Esophagus squamous epithelium (tissue), 5 donors: ENCODE measurements around the gene CLEC4D. TPM values are rescaled to one million over a fixed set of nuclear protein-coding genes. Genes with fewer than 3 reads are reported as not detected.

Experiments
- DNase-seq: peaks from one replicate; lab custom pipeline; 2025; lab: John Stamatoyannopoulos, UW
- H3K27ac ChIP-seq, 4 donors: fragments of 200-600 bp; sonication (generic); one replicate each; pipeline ENCODE4 v1.5.1; 2016 to 2019; ENCODE audit warnings: mild to moderate bottlenecking in 1 of 4
- H3K27me3 ChIP-seq, 4 donors: fragments of 200-600 bp; sonication (generic); 1 replicate in 3 of 4; 2 replicates in 1 of 4; pipeline versions ENCODE4 v1.5.1 to v1.6.0; 2017 to 2021; ENCODE audit warnings: antibody characterized with exemption in 1 of 4
- H3K36me3 ChIP-seq, 3 donors: fragments of 200-600 bp; sonication (generic); one replicate each; pipeline ENCODE4 v1.5.1; 2016 to 2019
- H3K4me1 ChIP-seq, 3 donors: fragments of 200-600 bp; sonication (generic); one replicate each; pipeline ENCODE4 v1.5.1; 2017 to 2019
- H3K4me3 ChIP-seq, 4 donors: fragments of 200-600 bp; sonication (generic); 1 replicate in 3 of 4; 2 replicates in 1 of 4; pipeline ENCODE4 v1.5.1; 2016 to 2019; ENCODE audit warnings: mild to moderate bottlenecking in 2 of 4, moderate library complexity in 1 of 4
- H3K9me3 ChIP-seq, 3 donors: fragments of 200-600 bp; sonication (generic); one replicate each; pipeline ENCODE4 v1.5.1; 2016 to 2019
- CTCF ChIP-seq, 6 experiments: fragments of 450-650 bp in 4 of 6; fragments of 200-600 bp in 2 of 6; sonication (generic) in 2 of 6; IDR thresholded peaks; one replicate each; pipeline ENCODE4 v1.5.1; 2016 to 2019; ENCODE audit warnings: antibody characterized with exemption in 6 of 6, mild to moderate bottlenecking in 4 of 6, moderate library complexity in 4 of 6
- POLR2A ChIP-seq, 4 donors: fragments of 450-650 bp; IDR thresholded peaks; one replicate each; pipeline ENCODE4 v1.6.1; 2017; ENCODE audit warnings: antibody characterized with exemption in 4 of 4, mild to moderate bottlenecking in 4 of 4, moderate library complexity in 3 of 4
- WGBS, 2 donors: methylation state at CpG; one replicate each; pipeline ENCODE4 v1.1.5; 2018; 5-methylcytosine and 5-hydroxymethylcytosine counted together
- intact Hi-C: fragments of 100-400 bp; cut with DNase I; formaldehyde crosslinking; loops from one replicate; pipeline ENCODE4 v1.15.0; 2022
- total RNA-seq, 4 donors: library from RNA; depleted of rRNA; stranded (reverse); fragments of >200 nt; gene quantifications; one replicate each; pipeline ENCODE4 v1.1.0, GENCODE V29; 2016
- donor health status: DM: yes; HTN: yes; CAD: no.

Gene CLEC4D
- total RNA-seq, 4 donors from 2014 or later = 0.12 to 0.19 TPM; not detected in 2

GRCh38 chr12:8508910-8509841 lies 4.1 kb upstream of the CLEC4D start:
- no peak for TF ChIP-seq POLR2A (IDR thresholded peaks at IDR 0.05)
- no peak for TF ChIP-seq CTCF (IDR thresholded peaks at IDR 0.05)
- no peak overlapping the region for H3K4me3 ChIP-seq
- H3K9me3 ChIP-seq = no peaks in the 10 kb centered on the region
- intact Hi-C loops = no loop called here
- no peak for DNase-seq
- no peak overlapping the region for H3K27ac ChIP-seq
- WGBS, 2 donors = 41 to 62% methylated on average over 6 to 7 of the region's 12 CpGs
- no peaks in the 10 kb centered on the region for H3K4me1 ChIP-seq
- H3K27me3 ChIP-seq = peaks cover 0 to 22% (median 0%) of the 10 kb centered on the region in 4 donors
- no peaks in the 10 kb centered on the region for H3K36me3 ChIP-seq

- no peaks in the 10 kb centered on the region for H3K36me3 ChIP-seq
- no peaks in the 10 kb centered on the region for H3K9me3 ChIP-seq
- no peak for DNase-seq
- no peaks in the 10 kb centered on the region for H3K4me1 ChIP-seq
- intact Hi-C loops = no loop called here
- H3K4me3 ChIP-seq = no peak overlapping the region
- TF ChIP-seq POLR2A (IDR thresholded peaks at IDR 0.05) (no peak), CTCF (IDR thresholded peaks at IDR 0.05) (no peak)
- no peak overlapping the region for H3K27ac ChIP-seq
- WGBS, 2 donors = 39 to 40% methylated on average over 2 of the region's 2 CpGs
- H3K27me3 ChIP-seq = no peaks in the 10 kb centered on the region
Observed at GRCh38 chr12:8517971-8518370, 4.7 kb downstream of the CLEC4D start.

DNA sequence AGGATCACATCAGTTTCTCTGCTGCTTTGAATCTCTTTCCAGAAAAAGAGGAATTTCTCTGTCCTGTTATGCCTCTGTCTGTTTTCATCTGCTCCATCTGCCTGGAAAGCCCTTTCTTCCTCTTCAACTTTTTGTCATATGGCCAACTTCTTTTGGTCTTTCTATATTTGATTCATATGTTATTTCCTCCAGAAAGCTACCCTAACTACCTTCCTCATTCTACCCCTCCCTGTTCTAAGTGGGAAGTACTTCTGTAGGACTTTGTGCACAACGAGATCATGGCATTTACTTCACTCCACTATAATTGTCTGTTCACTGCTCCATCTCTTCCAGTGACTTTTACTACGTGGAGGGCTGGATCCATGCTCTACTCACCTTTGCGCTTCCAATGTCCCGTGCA lies 5.9 kb downstream of the CLEC4D start:
- DNase-seq = no peak
- intact Hi-C loops = no loop called here

GRCh38 chr12:8527250-8528130 lies 14.2 kb downstream of the CLEC4D start:
- H3K4me3 ChIP-seq = no peak overlapping the region
- intact Hi-C loops = no loop called here
- 73 to 79% methylated on average over 9 to 13 of the region's 30 CpGs for WGBS, 2 donors
- no peak for DNase-seq
- no peaks in the 10 kb centered on the region for H3K9me3 ChIP-seq
- peaks cover 0 to 24% (median 0%) of the 10 kb centered on the region in 4 donors for H3K27me3 ChIP-seq
- no peak overlapping the region for H3K27ac ChIP-seq
- H3K4me1 ChIP-seq = no peaks in the 10 kb centered on the region
- no peaks in the 10 kb centered on the region for H3K36me3 ChIP-seq
- TF ChIP-seq POLR2A (IDR thresholded peaks at IDR 0.05) (no peak), CTCF (IDR thresholded peaks at IDR 0.05) (no peak)

More for the DNA sequence above, 5.9 kb downstream of the CLEC4D start:
- no peaks in the 10 kb centered on the region for H3K36me3 ChIP-seq
- no peaks in the 10 kb centered on the region for H3K9me3 ChIP-seq
- no peaks in the 10 kb centered on the region for H3K4me1 ChIP-seq
- no peak overlapping the region for H3K4me3 ChIP-seq
- no peak for TF ChIP-seq CTCF (IDR thresholded peaks at IDR 0.05)
- TF ChIP-seq POLR2A (IDR thresholded peaks at IDR 0.05) = no peak
- H3K27me3 ChIP-seq = no peaks in the 10 kb centered on the region
- WGBS, 2 donors = 61 to 74% methylated on average over 4 of the region's 4 CpGs
- H3K27ac ChIP-seq = no peak overlapping the region
